Omental fat pad (tissue), 4 donors: Measurements from ENCODE around the gene MAGI2. TPM values are rescaled to one million over a fixed set of nuclear protein-coding genes. Genes with fewer than 3 reads are reported as not detected.
A peak's percentile ranks its signal among the peaks of the same experiment; 100 is the strongest.

Experiments
- ATAC-seq: fragments of 150-250 bp; one replicate; pipeline ENCODE4 v1.9.1; 2016; ENCODE audit warnings: mild to moderate bottlenecking, moderate library complexity; ENCODE audit not compliant: low FRiP score
- DNase-seq: peaks from one replicate; pipeline ENCODE4 v3.0.0-alpha.2; 2019; ENCODE audit warnings: low spot score
- CTCF ChIP-seq, 3 donors: fragments of 450-650 bp; IDR thresholded peaks; one replicate each; pipeline ENCODE4 v1.5.1; 2016 to 2017; ENCODE audit warnings: antibody characterized with exemption in 3 of 3, mild to moderate bottlenecking in 3 of 3, moderate library complexity in 2 of 3
- total RNA-seq, 4 donors: library from RNA; depleted of rRNA; stranded (reverse); fragments of >200 nt; gene quantifications; one replicate each; pipeline ENCODE4 v1.1.0, GENCODE V29; 2016

Gene MAGI2
- total RNA-seq, 4 donors from 2014 or later, result 9.3 to 20.6 (median 13.2) TPM

- peak; percentile 41 for DNase-seq
- TF ChIP-seq CTCF (IDR thresholded peaks at IDR 0.05), result no peak
- peak; percentile 4 for ATAC-seq
These were observed 1434.6 kb downstream of the MAGI2 start for GRCh38 chr7:78018641-78019446.

GRCh38 chr7:78017591-78018100 is 1435.8 kb downstream of the MAGI2 start:
- no peak for ATAC-seq
- no peak for TF ChIP-seq CTCF (IDR thresholded peaks at IDR 0.05)
- no peak for DNase-seq

- no peak for TF ChIP-seq CTCF (IDR thresholded peaks at IDR 0.05)
- ATAC-seq, result no peak
- no peak for DNase-seq
These were observed 1437.8 kb downstream of the MAGI2 start for GRCh38 chr7:78015574-78016260.

DNA sequence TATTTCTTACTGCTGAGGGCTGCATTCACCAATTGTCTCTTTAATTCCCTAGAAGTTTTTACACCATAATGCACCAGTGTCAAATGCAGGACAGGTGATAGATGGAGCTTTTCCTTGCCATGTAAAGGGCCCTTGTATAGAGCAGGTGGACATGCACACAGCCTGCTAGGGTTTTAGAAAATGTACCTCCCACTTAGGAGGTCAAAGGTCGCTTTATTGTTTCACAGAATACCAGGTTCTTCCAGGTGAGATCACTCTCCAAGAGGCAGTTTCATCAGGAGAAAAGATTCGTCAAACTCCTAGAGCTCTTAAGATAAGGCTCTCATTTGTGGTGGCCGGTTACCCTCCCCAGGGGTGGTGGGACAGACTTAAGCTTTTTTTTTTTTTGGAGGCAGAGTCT is 1439.1 kb downstream of the MAGI2 start:
- TF ChIP-seq CTCF (IDR thresholded peaks at IDR 0.05), result no peak
- ATAC-seq (no peak), DNase-seq (no peak)

- ATAC-seq (no peak), DNase-seq (no peak)
- TF ChIP-seq CTCF (IDR thresholded peaks at IDR 0.05), result no peak
These were observed 1440.1 kb downstream of the MAGI2 start for GRCh38 chr7:78013386-78013785.

- no peak for DNase-seq
- no peak for ATAC-seq
- TF ChIP-seq CTCF (IDR thresholded peaks at IDR 0.05), result no peak
These were observed 1441.8 kb downstream of the MAGI2 start for GRCh38 chr7:78011642-78012041.
